K562 (cell line): Measurements from ENCODE around the gene FUT8. TPM values are rescaled to one million over a fixed set of nuclear protein-coding genes. Genes with fewer than 3 reads are reported as not detected.

Experiments
- ATAC-seq: fragments of 200-7000 bp; cut with Tn5 transposase; 3 replicates; pipeline ENCODE4 v1.9.1; 2020; ENCODE audit warnings: moderate library complexity
- BruUV-seq: library from RNA; stranded (reverse); fragments of 400-500 nt; replicated peaks from 2 replicates; lab custom pipeline; 2021; lab: Mats Ljungman, UMichigan
- CTCF ChIA-PET: fragments of 300-600 bp; formaldehyde crosslinking; extraction: SDS; loops from one replicate; lab custom pipeline; 2021; ENCODE audit warnings: low intra/inter-chr PET ratio; lab: Yijun Ruan, JAX
- POLR2A ChIA-PET: fragments of 300-600, 350-650 bp; sonication (Branson Sonifier 250); formaldehyde crosslinking; extraction: SDS; loops from one replicate; lab custom pipeline; 2021; ENCODE audit warnings: antibody characterized with exemption, inconsistent platforms; lab: Yijun Ruan, JAX
- DNase-seq, 4 experiments: peaks; one replicate each; pipeline versions ENCODE4 v3.0.0 to v3.0.0-alpha.2; 2011 to 2018; ENCODE audit warnings: low spot score in 3 of 4, mixed read lengths in 3 of 4; ENCODE audit errors: extremely low read depth in 1 of 4
- FAIRE-seq: peaks from 2 replicates; lab custom pipeline; 2011; peaks lifted over from hg19 to GRCh38; lab: Jason Lieb, UNC
- H2AFZ ChIP-seq: 2 replicates; pipeline ENCODE4 v1.6.0; 2011; ENCODE audit warnings: low read depth, low read length, control low read depth, inconsistent platforms
- H3K27ac ChIP-seq: fragments of 200-600 bp; 3 replicates; pipeline ENCODE4 v1.8.0; 2011; ENCODE audit warnings: low read depth, mild to moderate bottlenecking, control low read depth, inconsistent platforms, low read length, moderate library complexity, mixed read lengths; ENCODE audit errors: extremely low read depth
- H3K27me3 ChIP-seq, 2 experiments: fragments of 300-600 bp in 1 of 2; 2 replicates in 1 of 2; 3 replicates in 1 of 2; pipeline versions ENCODE4 v1.6.0 to v1.8.0; 2011; ENCODE audit warnings: inconsistent platforms in 2 of 2, low read length in 2 of 2, mild to moderate bottlenecking in 1 of 2, mixed read lengths in 1 of 2, moderate library complexity in 1 of 2; ENCODE audit not compliant: control insufficient read depth in 2 of 2, insufficient read depth in 2 of 2
- H3K36me3 ChIP-seq: fragments of 300-600 bp; 3 replicates; pipeline ENCODE4 v1.8.0; 2011; ENCODE audit warnings: mild to moderate bottlenecking, low read length, inconsistent platforms; ENCODE audit not compliant: control insufficient read depth, insufficient read depth
- H3K4me1 ChIP-seq, 2 experiments: fragments of 200-600 bp in 1 of 2; replicated peaks in 1 of 2; 2 replicates in 1 of 2; 3 replicates in 1 of 2; pipeline versions ENCODE4 v1.5.1 to v1.8.0; 2011; ENCODE audit warnings: inconsistent platforms in 2 of 2, low read length in 2 of 2, mild to moderate bottlenecking in 1 of 2, mixed read lengths in 1 of 2, moderate library complexity in 1 of 2; ENCODE audit not compliant: control insufficient read depth in 2 of 2, insufficient read depth in 2 of 2
- H3K4me2 ChIP-seq: 2 replicates; pipeline ENCODE4 v1.6.1; 2011; ENCODE audit warnings: low read length, control low read depth, inconsistent platforms, mixed read lengths; ENCODE audit not compliant: insufficient read depth
- H3K4me3 ChIP-seq: fragments of 200-600 bp; sonication (generic), shearing (Covaris generic); 2 replicates; pipeline ENCODE4 v1.5.1; 2016; ENCODE audit warnings: control low read depth, inconsistent platforms
- H3K79me2 ChIP-seq: fragments of 200-600 bp; 3 replicates; pipeline ENCODE4 v1.8.0; 2011; ENCODE audit warnings: low read length, inconsistent platforms; ENCODE audit not compliant: control insufficient read depth, insufficient read depth
- H3K9ac ChIP-seq, 2 experiments: 2 replicates each; pipeline versions ENCODE4 v1.6.0 to v1.6.1; 2011; ENCODE audit warnings: low read depth in 2 of 2, low read length in 2 of 2, control low read depth in 1 of 2, inconsistent platforms in 1 of 2, mild to moderate bottlenecking in 1 of 2, mixed read lengths in 1 of 2; ENCODE audit not compliant: insufficient read depth in 1 of 2
- H3K9me1 ChIP-seq: one replicate; pipeline ENCODE4 v1.6.0; 2011; ENCODE audit warnings: inconsistent platforms, mild to moderate bottlenecking, low read length, moderate library complexity; ENCODE audit not compliant: control insufficient read depth, insufficient read depth
- H3K9me3 ChIP-seq: replicated peaks from 2 replicates; pipeline ENCODE4 v1.5.1; 2011; ENCODE audit warnings: low read depth, low read length, inconsistent platforms; ENCODE audit not compliant: control insufficient read depth, insufficient read depth
- H4K20me1 ChIP-seq: replicated peaks from 2 replicates; pipeline ENCODE4 v1.6.1; 2011; ENCODE audit warnings: low read length, inconsistent platforms, mixed read lengths; ENCODE audit not compliant: control insufficient read depth, insufficient read depth
- CBX2 ChIP-seq: fragments of 200-600 bp; sonication (generic); IDR thresholded peaks from one replicate; pipeline ENCODE4 v1.6.1; 2012; ENCODE audit warnings: mild to moderate bottlenecking, low read length, inconsistent platforms; ENCODE audit not compliant: insufficient read depth, poor library complexity, severe bottlenecking
- CCNT2 ChIP-seq: IDR thresholded peaks from 2 replicates; pipeline ENCODE4 v1.6.1; 2011; ENCODE audit warnings: borderline replicate concordance, low read depth, mild to moderate bottlenecking, moderate library complexity, mixed read lengths, low read length; ENCODE audit not compliant: insufficient read length; ENCODE audit errors: extremely low read depth
- ELF2 ChIP-seq: fragments of 250-450 bp; sonication (Bioruptor Pico); IDR thresholded peaks from 2 replicates; pipeline ENCODE4 v1.5.0; 2021; ENCODE audit warnings: mild to moderate bottlenecking
- MCM5 ChIP-seq: fragments of 450-650 bp; IDR thresholded peaks from 2 replicates; pipeline ENCODE4 v1.6.1; 2016; ENCODE audit warnings: low read depth
- MECOM ChIP-seq: fragments of 250-450 bp; sonication (Bioruptor Pico); IDR thresholded peaks from 2 replicates; pipeline ENCODE4 v1.8.0; 2022; ENCODE audit warnings: inconsistent platforms
- NFXL1 ChIP-seq: fragments of 450-650 bp; formaldehyde crosslinking; IDR thresholded peaks from 2 replicates; pipeline ENCODE4 v1.4.0; 2021; ENCODE audit warnings: mild to moderate bottlenecking
- STAT5A ChIP-seq: IDR thresholded peaks from 2 replicates; pipeline ENCODE4 v1.6.1; 2012; ENCODE audit warnings: low read length, inconsistent platforms, borderline replicate concordance
- TCF7 ChIP-seq: sonication (generic); IDR thresholded peaks from 2 replicates; pipeline ENCODE4 v1.6.1; 2016; ENCODE audit warnings: antibody characterized with exemption, borderline replicate concordance
- TCF7L2 ChIP-seq: fragments of 150-350 bp; IDR thresholded peaks from 2 replicates; pipeline ENCODE4 v1.6.1; 2016; ENCODE audit warnings: low read depth, mild to moderate bottlenecking, low read length, moderate library complexity
- ZNF140 ChIP-seq: fragments of 250-450 bp; sonication (Bioruptor Pico); IDR thresholded peaks from 2 replicates; pipeline ENCODE4 v1.8.0; 2021; ENCODE audit warnings: moderate library complexity, mild to moderate bottlenecking, inconsistent platforms
- ZNF143 ChIP-seq: sonication (generic); formaldehyde crosslinking; IDR thresholded peaks from 2 replicates; pipeline ENCODE4 v1.9.0; 2022; ENCODE audit warnings: mild to moderate bottlenecking, missing genetic modification reagents
- ZNF695 ChIP-seq: fragments of 450-650 bp; formaldehyde crosslinking; IDR thresholded peaks from 2 replicates; pipeline ENCODE4 v1.4.0; 2020; ENCODE audit warnings: mild to moderate bottlenecking, moderate library complexity
- WGBS: fragments of 100-300 bp; shearing (Covaris generic); methylation state at CpG from one replicate; pipeline ENCODE4 v1.1.6; 2016; ENCODE audit warnings: low coverage, mixed read lengths; ENCODE audit not compliant: insufficient coverage; ENCODE audit errors: missing lambda C conversion rate; 5-methylcytosine and 5-hydroxymethylcytosine counted together
- in situ Hi-C: fragments of 300-500 bp; cut with MboI; formaldehyde crosslinking; loops from 4 replicates; pipeline ENCODE4 v1.15.0; 2018; ENCODE audit warnings: inconsistent platforms, mixed read lengths
- intact Hi-C: fragments of 100-400 bp; cut with micrococcal nuclease; formaldehyde crosslinking; loops from 2 replicates; pipeline ENCODE4 v1.14.2; 2022
- polyA plus RNA-seq, 8 experiments: library from polyadenylated mRNA; depleted of rRNA in 4 of 8; stranded (reverse) in 5 of 8; unstranded in 3 of 8; fragments of >200 nt; fragmentation: Nextera tagmentation in 2 of 8; fragmentation: Illumina TruSeq in 1 of 8; extraction: Ambion mirVana in 2 of 8; extraction: Trizol in 1 of 8; gene quantifications; 2 replicates each; pipeline versions ENCODE4 v1.2.1 to v1.2.3, GENCODE V29; 2011 to 2014; ENCODE audit warnings: inconsistent platforms in 1 of 8, missing spikeins in 1 of 8
- total RNA-seq, 7 experiments: library from RNA; depleted of rRNA in 6 of 7; stranded (reverse); fragments of >200 nt in 6 of 7; fragmentation: Illumina TruSeq in 2 of 7; extraction: Trizol in 2 of 7; gene quantifications; 2 replicates each; pipeline versions ENCODE4 v1.2.1 to v1.2.3, GENCODE V29; 2011 to 2021; ENCODE audit warnings: low replicate concordance in 1 of 7
- TF ChIP-seq, protein P1 (sequence below): fragments of 250-450 bp; sonication (Bioruptor Pico); IDR thresholded peaks from 2 replicates; pipeline ENCODE4 v1.4.0; 2020
- TF ChIP-seq, protein P2 (sequence below): fragments of 450-650 bp; IDR thresholded peaks from 2 replicates; pipeline ENCODE4 v1.7.1; 2018; ENCODE audit warnings: mild to moderate bottlenecking, low read depth; ENCODE audit not compliant: partially characterized antibody

The FUT8 gene
- total and polyA plus RNA-seq, 9 of the 15 experiments (the other 6 are each of a cell fraction or from before 2014, with no cell fraction given), result 4.1 to 15.2 (median 7.8) TPM

DNA sequence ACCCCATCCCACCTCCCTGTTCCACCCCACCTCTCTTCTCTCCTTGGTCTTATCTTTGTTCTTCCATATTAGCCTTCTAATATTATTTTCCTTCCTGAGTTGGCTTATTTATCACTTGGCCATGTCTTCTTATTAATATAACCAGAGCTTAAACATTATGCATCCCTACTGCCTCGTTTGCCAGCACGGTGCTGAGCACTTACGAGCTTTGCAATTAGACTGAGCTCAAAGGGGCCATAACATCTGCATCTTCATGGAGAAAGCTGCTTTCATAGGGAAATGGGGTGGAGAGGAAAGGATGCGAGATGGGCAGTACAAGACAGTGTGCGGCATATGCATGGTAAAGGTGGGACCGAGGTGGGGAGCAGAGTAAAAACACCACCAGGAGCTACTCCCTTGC lies 342.8 kb downstream of the FUT8 start:
- no peak for ATAC-seq
- TF ChIP-seq MCM5 (no peak), ZNF695 (no peak), TCF7L2 (no peak), STAT5A (no peak), CBX2 (no peak), MECOM (no peak), ZNF143 (no peak), NFXL1 (CRISPR knock-in tag) (no peak), ELF2 (no peak), ZNF140 (no peak), CCNT2 (no peak), TCF7 (no peak)
- TF ChIP-seq, protein P1, sequence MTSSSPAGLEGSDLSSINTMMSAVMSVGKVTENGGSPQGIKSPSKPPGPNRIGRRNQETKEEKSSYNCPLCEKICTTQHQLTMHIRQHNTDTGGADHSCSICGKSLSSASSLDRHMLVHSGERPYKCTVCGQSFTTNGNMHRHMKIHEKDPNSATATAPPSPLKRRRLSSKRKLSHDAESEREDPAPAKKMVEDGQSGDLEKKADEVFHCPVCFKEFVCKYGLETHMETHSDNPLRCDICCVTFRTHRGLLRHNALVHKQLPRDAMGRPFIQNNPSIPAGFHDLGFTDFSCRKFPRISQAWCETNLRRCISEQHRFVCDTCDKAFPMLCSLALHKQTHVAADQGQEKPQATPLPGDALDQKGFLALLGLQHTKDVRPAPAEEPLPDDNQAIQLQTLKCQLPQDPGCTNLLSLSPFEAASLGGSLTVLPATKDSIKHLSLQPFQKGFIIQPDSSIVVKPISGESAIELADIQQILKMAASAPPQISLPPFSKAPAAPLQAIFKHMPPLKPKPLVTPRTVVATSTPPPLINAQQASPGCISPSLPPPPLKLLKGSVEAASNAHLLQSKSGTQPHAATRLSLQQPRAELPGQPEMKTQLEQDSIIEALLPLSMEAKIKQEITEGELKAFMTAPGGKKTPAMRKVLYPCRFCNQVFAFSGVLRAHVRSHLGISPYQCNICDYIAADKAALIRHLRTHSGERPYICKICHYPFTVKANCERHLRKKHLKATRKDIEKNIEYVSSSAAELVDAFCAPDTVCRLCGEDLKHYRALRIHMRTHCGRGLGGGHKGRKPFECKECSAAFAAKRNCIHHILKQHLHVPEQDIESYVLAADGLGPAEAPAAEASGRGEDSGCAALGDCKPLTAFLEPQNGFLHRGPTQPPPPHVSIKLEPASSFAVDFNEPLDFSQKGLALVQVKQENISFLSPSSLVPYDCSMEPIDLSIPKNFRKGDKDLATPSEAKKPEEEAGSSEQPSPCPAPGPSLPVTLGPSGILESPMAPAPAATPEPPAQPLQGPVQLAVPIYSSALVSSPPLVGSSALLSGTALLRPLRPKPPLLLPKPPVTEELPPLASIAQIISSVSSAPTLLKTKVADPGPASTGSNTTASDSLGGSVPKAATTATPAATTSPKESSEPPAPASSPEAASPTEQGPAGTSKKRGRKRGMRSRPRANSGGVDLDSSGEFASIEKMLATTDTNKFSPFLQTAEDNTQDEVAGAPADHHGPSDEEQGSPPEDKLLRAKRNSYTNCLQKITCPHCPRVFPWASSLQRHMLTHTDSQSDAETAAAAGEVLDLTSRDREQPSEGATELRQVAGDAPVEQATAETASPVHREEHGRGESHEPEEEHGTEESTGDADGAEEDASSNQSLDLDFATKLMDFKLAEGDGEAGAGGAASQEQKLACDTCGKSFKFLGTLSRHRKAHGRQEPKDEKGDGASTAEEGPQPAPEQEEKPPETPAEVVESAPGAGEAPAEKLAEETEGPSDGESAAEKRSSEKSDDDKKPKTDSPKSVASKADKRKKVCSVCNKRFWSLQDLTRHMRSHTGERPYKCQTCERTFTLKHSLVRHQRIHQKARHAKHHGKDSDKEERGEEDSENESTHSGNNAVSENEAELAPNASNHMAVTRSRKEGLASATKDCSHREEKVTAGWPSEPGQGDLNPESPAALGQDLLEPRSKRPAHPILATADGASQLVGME (CRISPR knock-in tag), result no peak
- TF ChIP-seq, protein P2, sequence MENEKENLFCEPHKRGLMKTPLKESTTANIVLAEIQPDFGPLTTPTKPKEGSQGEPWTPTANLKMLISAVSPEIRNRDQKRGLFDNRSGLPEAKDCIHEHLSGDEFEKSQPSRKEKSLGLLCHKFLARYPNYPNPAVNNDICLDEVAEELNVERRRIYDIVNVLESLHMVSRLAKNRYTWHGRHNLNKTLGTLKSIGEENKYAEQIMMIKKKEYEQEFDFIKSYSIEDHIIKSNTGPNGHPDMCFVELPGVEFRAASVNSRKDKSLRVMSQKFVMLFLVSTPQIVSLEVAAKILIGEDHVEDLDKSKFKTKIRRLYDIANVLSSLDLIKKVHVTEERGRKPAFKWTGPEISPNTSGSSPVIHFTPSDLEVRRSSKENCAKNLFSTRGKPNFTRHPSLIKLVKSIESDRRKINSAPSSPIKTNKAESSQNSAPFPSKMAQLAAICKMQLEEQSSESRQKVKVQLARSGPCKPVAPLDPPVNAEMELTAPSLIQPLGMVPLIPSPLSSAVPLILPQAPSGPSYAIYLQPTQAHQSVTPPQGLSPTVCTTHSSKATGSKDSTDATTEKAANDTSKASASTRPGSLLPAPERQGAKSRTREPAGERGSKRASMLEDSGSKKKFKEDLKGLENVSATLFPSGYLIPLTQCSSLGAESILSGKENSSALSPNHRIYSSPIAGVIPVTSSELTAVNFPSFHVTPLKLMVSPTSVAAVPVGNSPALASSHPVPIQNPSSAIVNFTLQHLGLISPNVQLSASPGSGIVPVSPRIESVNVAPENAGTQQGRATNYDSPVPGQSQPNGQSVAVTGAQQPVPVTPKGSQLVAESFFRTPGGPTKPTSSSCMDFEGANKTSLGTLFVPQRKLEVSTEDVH, result no peak
- TF ChIP-seq, all 486 proteins: peak for 0
- Histone ChIP-seq H3K4me1 (no peaks in the 10 kb centered on the region), H2AFZ (no peak overlapping the region), H4K20me1 (no peaks in the 10 kb centered on the region), H3K9ac (no peak overlapping the region), H3K36me3 (no peaks in the 10 kb centered on the region), H3K27me3 (no peaks in the 10 kb centered on the region; a peak in 1 of 5 replicates), H3K27ac (no peak overlapping the region), H3K9me3 (no peaks in the 10 kb centered on the region), H3K4me3 (no peak overlapping the region), H3K79me2 (no peaks in the 10 kb centered on the region), H3K4me2 (no peak overlapping the region), H3K9me1 (no peaks in the 10 kb centered on the region)
- no peak for FAIRE-seq
- no peak for DNase-seq
- POLR2A ChIA-PET, result no interaction called here
- intact Hi-C loops, result no loop called here
- CTCF ChIA-PET, result no interaction called here
- BruUV-seq, result no TSS peak
- in situ Hi-C loops, result no loop called here
- WGBS, result 0% methylated on average over 6 of the region's 6 CpGs
